Transverse colon (tissue), 4 donors: Measurements from ENCODE around the gene SHROOM2. TPM values are rescaled to one million over a fixed set of nuclear protein-coding genes. Genes with fewer than 3 reads are reported as not detected.

Source experiments
- DNase-seq: peaks from one replicate; pipeline ENCODE4 v3.0.0-alpha.2; 2019
- H3K27ac ChIP-seq, 4 donors: fragments of 200-600 bp; sonication (generic); 2 replicates each; pipeline ENCODE4 v1.5.1; 2016 to 2018; ENCODE audit warnings: inconsistent platforms in 4 of 4
- H3K27me3 ChIP-seq: fragments of 200-600 bp; sonication (generic); 2 replicates; pipeline ENCODE4 v1.5.1; 2017; ENCODE audit warnings: inconsistent platforms
- H3K36me3 ChIP-seq, 4 donors: fragments of 200-600 bp; sonication (generic); 2 replicates each; pipeline ENCODE4 v1.5.1; 2017 to 2019; ENCODE audit warnings: inconsistent platforms in 4 of 4
- H3K4me1 ChIP-seq, 4 donors: fragments of 200-600 bp; sonication (generic); 2 replicates each; pipeline ENCODE4 v1.5.1; 2017 to 2020; ENCODE audit warnings: inconsistent platforms in 4 of 4
- H3K4me3 ChIP-seq, 4 donors: fragments of 200-600 bp; sonication (generic); 1 replicate in 1 of 4; 2 replicates in 3 of 4; pipeline versions ENCODE4 v1.5.1 to v1.6.1; 2017 to 2019; ENCODE audit warnings: inconsistent platforms in 4 of 4
- H3K9me3 ChIP-seq, 2 donors: fragments of 200-600 bp; sonication (generic); 2 replicates each; pipeline ENCODE4 v1.5.1; 2017 to 2019; ENCODE audit warnings: inconsistent platforms in 2 of 2
- EP300 ChIP-seq: sonication (generic); formaldehyde crosslinking; IDR thresholded peaks from one replicate; pipeline ENCODE4 v1.6.1; 2017; ENCODE audit warnings: antibody characterized with exemption, low read depth
- POLR2A ChIP-seq: fragments of 450-650 bp; IDR thresholded peaks from one replicate; pipeline ENCODE4 v1.6.1; 2016; ENCODE audit warnings: antibody characterized with exemption, mild to moderate bottlenecking, moderate library complexity
- POLR2AphosphoS5 ChIP-seq, 3 donors: sonication (generic); formaldehyde crosslinking; IDR thresholded peaks; one replicate each; pipeline ENCODE4 v1.6.1; 2016; ENCODE audit warnings: antibody characterized with exemption in 3 of 3
- WGBS, 2 donors: methylation state at CpG; one replicate each; pipeline ENCODE4 v1.1.5; 2018; ENCODE audit warnings: low coverage in 1 of 2; 5-methylcytosine and 5-hydroxymethylcytosine counted together
- in situ Hi-C, 4 donors: fragments of 200-750 bp; cut with MboI; loops; one replicate each; pipeline versions ENCODE4 v1.15.0 to v1.15.1; 2017; ENCODE audit warnings: low sequenced_read_pairs in 3 of 4, low pct_ligation_motif_present in 1 of 4, low pct_unique_long_range_greater_than_20kb in 1 of 4
- intact Hi-C: fragments of 100-400 bp; cut with DNase I; formaldehyde crosslinking; loops from one replicate; pipeline ENCODE4 v1.15.1; 2023; ENCODE audit warnings: low total_unique reads
- total RNA-seq, 4 donors: library from RNA; depleted of rRNA; stranded (reverse); fragments of >200 nt; gene quantifications; one replicate each; pipeline ENCODE4 v1.1.0, GENCODE V29; 2016
- TF ChIP-seq, protein P1 (sequence below), 5 experiments: fragments of 200-600 bp in 3 of 5; fragments of 450-650 bp in 2 of 5; sonication (generic) in 3 of 5; IDR thresholded peaks; 1 replicate in 2 of 5; 2 replicates in 3 of 5; pipeline ENCODE4 v1.5.1; 2016 to 2017; ENCODE audit warnings: antibody characterized with exemption in 5 of 5, inconsistent platforms in 3 of 5, mild to moderate bottlenecking in 2 of 5, moderate library complexity in 1 of 5

The SHROOM2 gene
- total RNA-seq, 4 donors from 2014 or later = 8.9 to 20.6 (median 11.3) TPM

DNA sequence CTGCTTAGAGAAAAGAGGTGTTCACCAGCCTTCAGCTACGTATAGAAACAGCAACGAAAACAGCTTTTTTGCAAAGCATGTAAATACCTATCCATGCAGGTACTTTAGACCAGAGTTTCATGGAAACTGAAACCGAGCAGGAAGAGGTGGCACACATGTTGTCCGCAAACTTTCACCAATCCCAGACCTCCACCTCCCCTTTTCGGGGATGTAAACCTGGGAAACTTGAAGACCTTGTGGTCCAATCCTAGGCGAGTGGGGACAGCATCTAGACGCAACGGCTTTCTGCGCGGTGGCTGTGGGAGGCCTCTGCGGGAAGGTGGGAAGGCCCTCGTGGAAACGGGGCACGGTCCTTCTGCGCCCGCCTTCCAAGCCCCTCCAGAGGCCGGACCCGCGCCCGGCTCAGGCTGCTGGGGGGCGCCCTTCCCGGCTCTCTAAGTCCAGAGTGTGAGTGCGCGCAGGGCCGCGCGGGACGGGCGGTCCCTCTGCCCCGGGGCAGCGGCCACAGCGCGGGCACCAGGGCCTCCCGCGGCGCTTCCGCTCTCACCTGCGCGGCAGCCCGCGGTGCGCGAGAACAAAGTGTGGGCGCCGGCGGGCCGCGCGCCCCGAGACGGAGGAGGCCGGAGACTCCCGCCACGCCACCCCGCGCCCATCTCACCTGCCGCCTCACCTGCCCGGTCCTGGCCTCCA, 830 bp upstream of the SHROOM2 start:
- intact Hi-C loops (no loop called here), in situ Hi-C loops (no loop called here)
- no peaks in the 10 kb centered on the region for H3K9me3 ChIP-seq
- TF ChIP-seq EP300 (no peak), POLR2A (no peak), POLR2AphosphoS5 (IDR thresholded peaks at IDR 0.05) (no peak)
- TF ChIP-seq, protein P1, sequence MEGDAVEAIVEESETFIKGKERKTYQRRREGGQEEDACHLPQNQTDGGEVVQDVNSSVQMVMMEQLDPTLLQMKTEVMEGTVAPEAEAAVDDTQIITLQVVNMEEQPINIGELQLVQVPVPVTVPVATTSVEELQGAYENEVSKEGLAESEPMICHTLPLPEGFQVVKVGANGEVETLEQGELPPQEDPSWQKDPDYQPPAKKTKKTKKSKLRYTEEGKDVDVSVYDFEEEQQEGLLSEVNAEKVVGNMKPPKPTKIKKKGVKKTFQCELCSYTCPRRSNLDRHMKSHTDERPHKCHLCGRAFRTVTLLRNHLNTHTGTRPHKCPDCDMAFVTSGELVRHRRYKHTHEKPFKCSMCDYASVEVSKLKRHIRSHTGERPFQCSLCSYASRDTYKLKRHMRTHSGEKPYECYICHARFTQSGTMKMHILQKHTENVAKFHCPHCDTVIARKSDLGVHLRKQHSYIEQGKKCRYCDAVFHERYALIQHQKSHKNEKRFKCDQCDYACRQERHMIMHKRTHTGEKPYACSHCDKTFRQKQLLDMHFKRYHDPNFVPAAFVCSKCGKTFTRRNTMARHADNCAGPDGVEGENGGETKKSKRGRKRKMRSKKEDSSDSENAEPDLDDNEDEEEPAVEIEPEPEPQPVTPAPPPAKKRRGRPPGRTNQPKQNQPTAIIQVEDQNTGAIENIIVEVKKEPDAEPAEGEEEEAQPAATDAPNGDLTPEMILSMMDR (IDR thresholded peaks at IDR 0.05) = no peak
- peaks cover 0 to 10% (median 0%) of the 10 kb centered on the region in 4 donors for H3K4me1 ChIP-seq
- H3K27ac ChIP-seq = peak overlapping the region in 3 of 4 donors; percentile 70 to 75 (median 71)
- no peak for DNase-seq
- no peaks in the 10 kb centered on the region for H3K36me3 ChIP-seq
- 59% methylated on average over 44 of the region's 58 CpGs; no CpG with 5 or more reads in 1 of the 2 donors for WGBS, 2 donors
- H3K4me3 ChIP-seq = peak overlapping the region in 3 of 4 donors; percentile 51 to 60 (median 59)
- peaks cover 4% of the 10 kb centered on the region for H3K27me3 ChIP-seq

DNA sequence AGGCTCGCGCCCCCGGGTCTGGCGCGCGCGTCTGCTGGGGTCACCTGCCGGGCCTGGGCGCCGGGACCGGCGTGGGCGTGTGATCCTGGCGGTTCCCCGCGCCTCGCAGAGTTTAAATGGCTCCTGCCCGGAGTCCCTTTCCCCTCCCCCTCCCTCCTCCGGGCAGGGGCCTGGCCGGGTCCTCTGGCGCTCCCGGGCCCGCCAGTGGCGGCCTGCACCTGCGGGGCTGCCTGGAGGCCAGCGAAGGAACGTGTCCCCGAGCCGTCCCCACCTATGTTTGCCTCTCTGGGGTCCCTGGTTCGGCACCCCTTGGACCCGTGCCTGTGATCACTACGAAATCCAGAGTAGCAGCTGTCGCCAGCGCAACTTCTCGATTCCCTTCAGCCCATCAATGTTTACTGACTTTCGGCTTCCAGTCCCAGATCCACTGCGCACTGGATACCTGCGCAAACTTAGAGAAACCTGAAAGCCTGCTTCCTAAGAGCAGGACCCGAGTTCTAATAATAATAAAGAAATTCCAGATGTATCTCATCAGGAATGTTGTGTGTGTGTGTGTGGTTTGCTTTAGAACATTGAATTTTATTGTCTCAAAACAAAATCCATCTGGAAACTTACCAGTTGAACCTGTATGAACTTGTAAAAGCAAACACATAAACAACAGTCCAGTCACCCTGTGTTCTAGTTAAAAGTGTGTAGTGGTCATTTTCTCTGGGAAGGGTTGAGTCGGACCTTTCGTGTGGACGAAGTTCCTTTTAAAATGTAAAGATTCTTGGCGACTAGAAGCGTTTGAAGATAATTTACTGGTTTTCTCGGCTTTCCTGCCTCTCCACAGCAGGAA, 788 bp downstream of the SHROOM2 start:
- intact Hi-C loops = no loop called here
- 23% methylated on average over 13 of the region's 45 CpGs; no CpG with 5 or more reads in 1 of the 2 donors for WGBS, 2 donors
- DNase-seq = no peak
- in situ Hi-C loops = no loop called here
- Histone ChIP-seq H3K36me3 (no peaks in the 10 kb centered on the region), H3K4me3 (peak overlapping the region; percentile 14 to 60 (median 55)), H3K27ac (peak overlapping the region; percentile 34 to 75 (median 70)), H3K4me1 (peaks cover 0 to 10% (median 0%) of the 10 kb centered on the region in 4 donors), H3K27me3 (peaks cover 4% of the 10 kb centered on the region), H3K9me3 (no peaks in the 10 kb centered on the region)
- no peak for TF ChIP-seq POLR2A
- TF ChIP-seq, protein P1 (IDR thresholded peaks at IDR 0.05) = no peak
- TF ChIP-seq POLR2AphosphoS5 (IDR thresholded peaks at IDR 0.05) = no peak
- TF ChIP-seq EP300 = no peak

DNA sequence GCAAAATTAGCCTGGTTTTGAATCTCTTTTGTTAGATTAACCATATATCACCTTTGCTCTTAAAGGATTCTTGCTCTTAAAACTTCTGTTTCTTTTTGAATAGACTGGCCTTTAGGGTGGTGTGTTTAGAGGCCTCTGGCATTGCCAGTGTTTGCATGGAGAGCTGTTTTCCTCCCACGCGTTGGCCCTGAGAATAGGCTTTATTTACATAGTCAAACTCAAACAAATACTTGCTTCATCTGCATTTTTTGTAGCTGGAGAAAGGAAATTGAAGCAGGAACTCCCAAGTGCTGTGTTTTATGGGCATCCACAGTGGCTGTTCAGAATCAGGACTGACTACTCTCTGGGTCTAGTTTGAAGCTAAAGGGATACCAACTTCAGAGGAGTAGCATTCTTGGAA, 2.7 kb downstream of the SHROOM2 start:
- Histone ChIP-seq H3K4me3 (no peak overlapping the region), H3K36me3 (no peaks in the 10 kb centered on the region), H3K27ac (peak overlapping the region in 1 of 4 donors; percentile 29), H3K9me3 (no peaks in the 10 kb centered on the region), H3K4me1 (peaks cover 0 to 13% (median 0%) of the 10 kb centered on the region in 4 donors), H3K27me3 (peaks cover 4% of the 10 kb centered on the region)
- intact Hi-C loops = no loop called here
- 11 to 20% methylated on average over 2 of the region's 2 CpGs for WGBS, 2 donors
- in situ Hi-C loops = no loop called here
- no peak for DNase-seq
- TF ChIP-seq EP300 (no peak), POLR2AphosphoS5 (IDR thresholded peaks at IDR 0.05) (no peak), POLR2A (no peak)
- TF ChIP-seq, protein P1 (IDR thresholded peaks at IDR 0.05) = no peak

DNA sequence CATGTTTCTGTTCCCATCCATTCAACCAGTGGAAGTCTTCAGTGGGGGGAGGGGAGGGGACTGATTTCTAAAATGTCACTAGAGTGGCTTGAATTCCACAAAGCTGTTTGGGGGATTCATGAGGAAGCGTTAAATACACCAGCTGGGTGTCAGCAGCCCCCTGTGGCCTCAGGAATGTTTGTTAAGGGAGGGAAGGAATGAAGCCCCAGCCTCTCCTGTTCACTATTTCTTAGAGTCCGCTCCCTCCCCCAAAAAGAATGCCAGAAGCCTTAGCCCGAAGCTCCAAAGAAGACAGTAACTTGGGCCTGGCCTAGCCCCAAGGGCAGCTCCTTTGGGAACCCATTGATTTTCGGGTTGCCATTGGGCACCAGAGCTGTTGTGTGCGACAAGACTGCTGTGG, 3.3 kb downstream of the SHROOM2 start:
- DNase-seq = no peak
- Histone ChIP-seq H3K36me3 (no peaks in the 10 kb centered on the region), H3K4me1 (peaks cover 0 to 16% (median 0%) of the 10 kb centered on the region in 4 donors), H3K9me3 (no peaks in the 10 kb centered on the region), H3K27ac (peak overlapping the region in 1 of 4 donors; percentile 29), H3K27me3 (peaks cover 4% of the 10 kb centered on the region), H3K4me3 (no peak overlapping the region)
- intact Hi-C loops = no loop called here
- in situ Hi-C loops = no loop called here
- no peak for TF ChIP-seq POLR2A
- TF ChIP-seq POLR2AphosphoS5 (IDR thresholded peaks at IDR 0.05) = no peak
- no peak for TF ChIP-seq EP300
- TF ChIP-seq, protein P1 (IDR thresholded peaks at IDR 0.05) = no peak
- 56% methylated on average over 5 of the region's 5 CpGs; no CpG with 5 or more reads in 1 of the 2 donors for WGBS, 2 donors
